HepG2 (cell line): ENCODE data around the gene AKAIN1.

Experiments used
- EZH2 ChIP-seq: conservative IDR thresholded peaks from 2 replicates; pipeline ENCODE4 v1.6.1; 2012; ENCODE audit warnings: mild to moderate bottlenecking, low read depth, low read length, moderate library complexity
- MXI1 ChIP-seq: IDR thresholded peaks from 3 replicates; pipeline ENCODE4 v1.6.1; 2012; ENCODE audit warnings: low read depth, low read length, inconsistent platforms, borderline replicate concordance
- MYC ChIP-seq: sonication (generic); formaldehyde crosslinking; IDR thresholded peaks from 2 replicates; pipeline ENCODE4 v1.9.0; 2021; ENCODE audit warnings: missing genetic modification reagents, borderline replicate concordance
- RBM22 ChIP-seq: fragments of 200-400 bp; formaldehyde crosslinking; optimal IDR thresholded peaks from 2 replicates; pipeline ENCODE3; 2017; ENCODE audit warnings: mild to moderate bottlenecking, low read length, moderate library complexity
- SMAD1 ChIP-seq: sonication (generic); formaldehyde crosslinking; IDR thresholded peaks from 2 replicates; pipeline ENCODE4 v1.4.0; 2020; ENCODE audit warnings: missing genetic modification reagents, low read depth, mild to moderate bottlenecking, borderline replicate concordance
- SP140L ChIP-seq: sonication (generic); formaldehyde crosslinking; IDR thresholded peaks from 2 replicates; pipeline ENCODE4 v1.4.0; 2020; ENCODE audit warnings: missing genetic modification reagents, borderline replicate concordance
- TFDP2 ChIP-seq: sonication (generic); formaldehyde crosslinking; IDR thresholded peaks from 2 replicates; pipeline ENCODE4 v1.4.0; 2020; ENCODE audit warnings: missing genetic modification reagents
- ZNF354B ChIP-seq: sonication (generic); formaldehyde crosslinking; IDR thresholded peaks from 2 replicates; pipeline ENCODE4 v1.8.0; 2022; ENCODE audit warnings: mild to moderate bottlenecking, missing genetic modification reagents
- TF ChIP-seq, protein P1 (sequence below): sonication (generic); formaldehyde crosslinking; IDR thresholded peaks from 2 replicates; pipeline ENCODE4 v1.9.0; 2021; ENCODE audit warnings: missing genetic modification reagents, borderline replicate concordance
- TF ChIP-seq, protein P2 (sequence below): sonication (generic); formaldehyde crosslinking; IDR thresholded peaks from 2 replicates; pipeline ENCODE4 v1.5.0; 2020; ENCODE audit warnings: mild to moderate bottlenecking, missing genetic modification reagents, moderate library complexity

DNA sequence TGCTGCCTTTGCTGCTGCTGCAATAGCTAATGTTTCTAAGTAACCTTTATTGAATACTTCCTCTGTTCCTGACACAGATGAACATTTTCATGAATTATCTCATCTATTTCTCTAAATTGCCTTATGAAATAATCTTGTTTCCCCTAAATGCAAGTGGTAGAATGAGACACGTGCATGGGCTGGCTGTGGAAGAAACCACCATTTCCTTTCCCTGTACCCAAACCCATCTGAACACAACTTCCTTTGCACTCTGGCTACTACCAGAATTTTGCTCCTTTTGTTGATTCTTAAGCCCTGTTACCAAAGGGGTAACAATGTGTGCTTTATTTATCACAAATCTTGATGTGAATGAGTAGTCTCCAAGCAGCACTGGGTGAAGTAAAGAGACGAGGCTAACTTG, 29.2 kb downstream of the AKAIN1 start:
- TF ChIP-seq, protein P1, sequence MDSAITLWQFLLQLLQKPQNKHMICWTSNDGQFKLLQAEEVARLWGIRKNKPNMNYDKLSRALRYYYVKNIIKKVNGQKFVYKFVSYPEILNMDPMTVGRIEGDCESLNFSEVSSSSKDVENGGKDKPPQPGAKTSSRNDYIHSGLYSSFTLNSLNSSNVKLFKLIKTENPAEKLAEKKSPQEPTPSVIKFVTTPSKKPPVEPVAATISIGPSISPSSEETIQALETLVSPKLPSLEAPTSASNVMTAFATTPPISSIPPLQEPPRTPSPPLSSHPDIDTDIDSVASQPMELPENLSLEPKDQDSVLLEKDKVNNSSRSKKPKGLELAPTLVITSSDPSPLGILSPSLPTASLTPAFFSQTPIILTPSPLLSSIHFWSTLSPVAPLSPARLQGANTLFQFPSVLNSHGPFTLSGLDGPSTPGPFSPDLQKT (CRISPR knock-in tag), result no peak
- no peak for TF ChIP-seq SP140L (CRISPR knock-in tag)
- TF ChIP-seq MYC (CRISPR knock-in tag), result no peak
- TF ChIP-seq, protein P2, sequence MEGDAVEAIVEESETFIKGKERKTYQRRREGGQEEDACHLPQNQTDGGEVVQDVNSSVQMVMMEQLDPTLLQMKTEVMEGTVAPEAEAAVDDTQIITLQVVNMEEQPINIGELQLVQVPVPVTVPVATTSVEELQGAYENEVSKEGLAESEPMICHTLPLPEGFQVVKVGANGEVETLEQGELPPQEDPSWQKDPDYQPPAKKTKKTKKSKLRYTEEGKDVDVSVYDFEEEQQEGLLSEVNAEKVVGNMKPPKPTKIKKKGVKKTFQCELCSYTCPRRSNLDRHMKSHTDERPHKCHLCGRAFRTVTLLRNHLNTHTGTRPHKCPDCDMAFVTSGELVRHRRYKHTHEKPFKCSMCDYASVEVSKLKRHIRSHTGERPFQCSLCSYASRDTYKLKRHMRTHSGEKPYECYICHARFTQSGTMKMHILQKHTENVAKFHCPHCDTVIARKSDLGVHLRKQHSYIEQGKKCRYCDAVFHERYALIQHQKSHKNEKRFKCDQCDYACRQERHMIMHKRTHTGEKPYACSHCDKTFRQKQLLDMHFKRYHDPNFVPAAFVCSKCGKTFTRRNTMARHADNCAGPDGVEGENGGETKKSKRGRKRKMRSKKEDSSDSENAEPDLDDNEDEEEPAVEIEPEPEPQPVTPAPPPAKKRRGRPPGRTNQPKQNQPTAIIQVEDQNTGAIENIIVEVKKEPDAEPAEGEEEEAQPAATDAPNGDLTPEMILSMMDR (CRISPR knock-in tag), result no peak
- no peak for TF ChIP-seq RBM22
- no peak for TF ChIP-seq MXI1
- no peak for TF ChIP-seq ZNF354B (CRISPR knock-in tag)
- TF ChIP-seq SMAD1 (CRISPR knock-in tag), result no peak
- no peak for TF ChIP-seq TFDP2 (CRISPR knock-in tag)
- no peak for TF ChIP-seq EZH2
